Lower leg skin (tissue), 4 donors: Measurements from ENCODE around the gene CTNNA2. TPM values are rescaled to one million over a fixed set of nuclear protein-coding genes. Genes with fewer than 3 reads are reported as not detected.

Experiments
- DNase-seq, 2 donors: peaks; one replicate each; pipeline ENCODE4 v3.0.0-alpha.2; 2019; ENCODE audit warnings: low spot score in 2 of 2
- H3K4me3 ChIP-seq: fragments of 200-600 bp; sonication (generic); 2 replicates; pipeline ENCODE4 v1.5.1; 2017; ENCODE audit warnings: mild to moderate bottlenecking, low read depth; ENCODE audit not compliant: poor library complexity, severe bottlenecking
- CTCF ChIP-seq, 3 donors: fragments of 450-650 bp; IDR thresholded peaks; one replicate each; pipeline ENCODE4 v1.5.1; 2016; ENCODE audit warnings: antibody characterized with exemption in 3 of 3, mild to moderate bottlenecking in 3 of 3, moderate library complexity in 2 of 3
- POLR2A ChIP-seq, 2 donors: fragments of 450-650 bp; IDR thresholded peaks; one replicate each; pipeline ENCODE4 v1.6.1; 2016 to 2017; ENCODE audit warnings: antibody characterized with exemption in 2 of 2, mild to moderate bottlenecking in 1 of 2, moderate library complexity in 1 of 2
- WGBS, 2 donors: methylation state at CpG; one replicate each; pipeline ENCODE4 v1.1.5; 2018; 5-methylcytosine and 5-hydroxymethylcytosine counted together
- intact Hi-C: fragments of 100-400 bp; cut with DNase I; formaldehyde crosslinking; loops from one replicate; pipeline ENCODE4 v1.15.0; 2023; ENCODE audit warnings: low total_unique reads
- total RNA-seq, 4 donors: library from RNA; depleted of rRNA; stranded (reverse); fragments of >200 nt; gene quantifications; one replicate each; pipeline ENCODE4 v1.1.0, GENCODE V29; 2016

CTNNA2 gene
- total RNA-seq, 4 donors from 2014 or later = not detected

- TF ChIP-seq POLR2A (IDR thresholded peaks at IDR 0.05) = no peak
- no peak for TF ChIP-seq CTCF (IDR thresholded peaks at IDR 0.05)
- WGBS, 2 donors = 67 to 77% methylated on average over 5 of the region's 5 CpGs
- intact Hi-C loops = no loop called here
- no peak for DNase-seq
- H3K4me3 ChIP-seq = no peak overlapping the region
Observed at GRCh38 chr2:79980816-79981215, 468.0 kb downstream of the CTNNA2 start.

- WGBS, 2 donors = 77 to 86% methylated on average over 3 of the region's 3 CpGs
- intact Hi-C loops = no loop called here
Observed at GRCh38 chr2:79981316-79981715, 468.5 kb downstream of the CTNNA2 start.

GRCh38 chr2:79982445-79982844 is 469.6 kb downstream of the CTNNA2 start:
- TF ChIP-seq POLR2A (IDR thresholded peaks at IDR 0.05) (no peak), CTCF (IDR thresholded peaks at IDR 0.05) (no peak)
- 61 to 84% methylated on average over 4 of the region's 4 CpGs for WGBS, 2 donors
- H3K4me3 ChIP-seq = no peak overlapping the region
- intact Hi-C loops = no loop called here
- DNase-seq = no peak

More at GRCh38 chr2:79981316-79981715, 468.5 kb downstream of the CTNNA2 start:
- no peak for DNase-seq
- no peak overlapping the region for H3K4me3 ChIP-seq
- no peak for TF ChIP-seq POLR2A (IDR thresholded peaks at IDR 0.05)
- TF ChIP-seq CTCF (IDR thresholded peaks at IDR 0.05) = no peak

GRCh38 chr2:79984476-79984875 is 471.6 kb downstream of the CTNNA2 start:
- no peak for DNase-seq
- 27 to 32% methylated on average over 1 of the region's 1 CpG for WGBS, 2 donors
- intact Hi-C loops = no loop called here
- no peak overlapping the region for H3K4me3 ChIP-seq
- TF ChIP-seq POLR2A (IDR thresholded peaks at IDR 0.05) = no peak
- TF ChIP-seq CTCF (IDR thresholded peaks at IDR 0.05) = no peak

- DNase-seq = no peak
- 79 to 89% methylated on average over 3 of the region's 3 CpGs for WGBS, 2 donors
- TF ChIP-seq POLR2A (IDR thresholded peaks at IDR 0.05) = no peak
- no peak overlapping the region for H3K4me3 ChIP-seq
- intact Hi-C loops = no loop called here
Observed at GRCh38 chr2:79985145-79985544, 472.3 kb downstream of the CTNNA2 start.

- 91 to 92% methylated on average over 2 of the region's 2 CpGs for WGBS, 2 donors
- TF ChIP-seq POLR2A (IDR thresholded peaks at IDR 0.05) (no peak), CTCF (IDR thresholded peaks at IDR 0.05) (no peak)
- no peak for DNase-seq
- intact Hi-C loops = no loop called here
- H3K4me3 ChIP-seq = no peak overlapping the region
Observed at GRCh38 chr2:79985571-79985970, 472.7 kb downstream of the CTNNA2 start.
